ENCODE results near the gene SLC66A3.

Gene SLC66A3

DNA sequence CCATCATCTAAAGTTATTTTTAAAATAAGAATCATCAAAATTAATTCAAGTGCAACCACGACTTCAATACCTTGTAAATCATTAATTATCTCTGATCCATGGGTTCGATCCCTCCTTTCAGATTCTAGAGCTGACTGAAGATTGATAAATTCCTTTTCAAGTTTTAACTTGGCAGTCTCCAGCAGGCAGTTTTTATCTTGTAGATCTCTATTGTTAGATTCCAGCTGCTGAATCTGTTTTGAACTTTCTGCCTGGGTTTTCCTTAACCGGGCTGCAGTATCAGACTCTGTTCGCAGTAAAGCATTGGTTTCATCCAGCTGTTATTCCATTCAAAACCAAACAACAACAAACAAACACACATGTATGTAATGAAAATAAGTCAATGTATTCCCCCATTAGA is 59.5 kb downstream of the SLC66A3 start:
- TF ChIP-seq, protein P1, sequence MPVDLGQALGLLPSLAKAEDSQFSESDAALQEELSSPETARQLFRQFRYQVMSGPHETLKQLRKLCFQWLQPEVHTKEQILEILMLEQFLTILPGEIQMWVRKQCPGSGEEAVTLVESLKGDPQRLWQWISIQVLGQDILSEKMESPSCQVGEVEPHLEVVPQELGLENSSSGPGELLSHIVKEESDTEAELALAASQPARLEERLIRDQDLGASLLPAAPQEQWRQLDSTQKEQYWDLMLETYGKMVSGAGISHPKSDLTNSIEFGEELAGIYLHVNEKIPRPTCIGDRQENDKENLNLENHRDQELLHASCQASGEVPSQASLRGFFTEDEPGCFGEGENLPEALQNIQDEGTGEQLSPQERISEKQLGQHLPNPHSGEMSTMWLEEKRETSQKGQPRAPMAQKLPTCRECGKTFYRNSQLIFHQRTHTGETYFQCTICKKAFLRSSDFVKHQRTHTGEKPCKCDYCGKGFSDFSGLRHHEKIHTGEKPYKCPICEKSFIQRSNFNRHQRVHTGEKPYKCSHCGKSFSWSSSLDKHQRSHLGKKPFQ (tag by site-specific recombination; IDR thresholded peaks at IDR 0.05), result no peak
- TF ChIP-seq ZNF184 (tag by site-specific recombination; IDR thresholded peaks at IDR 0.05), result no peak
- TF ChIP-seq ZNF677 (tag by site-specific recombination; IDR thresholded peaks at IDR 0.05), result no peak
- no peak for TF ChIP-seq TRIM28 (IDR thresholded peaks at IDR 0.05; ENCODE audit: borderline replicate concordance, low read length)
- TF ChIP-seq ZFP69B (tag by site-specific recombination; IDR thresholded peaks at IDR 0.05), result no peak
- no peak for TF ChIP-seq ZNF837 (tag by site-specific recombination; IDR thresholded peaks at IDR 0.05)
- TF ChIP-seq ZNF157 (tag by site-specific recombination; IDR thresholded peaks at IDR 0.05), result no peak
- no peak for TF ChIP-seq ZNF561 (tag by site-specific recombination; IDR thresholded peaks at IDR 0.05; ENCODE audit: borderline replicate concordance)
- TF ChIP-seq GFI1B (tag by site-specific recombination; IDR thresholded peaks at IDR 0.05), result no peak
- no peak for TF ChIP-seq ZNF140 (tag by site-specific recombination; IDR thresholded peaks at IDR 0.05)
- no peak for TF ChIP-seq ZNF221 (tag by site-specific recombination; IDR thresholded peaks at IDR 0.05; ENCODE audit: borderline replicate concordance)
- TF ChIP-seq ZNF404 (tag by site-specific recombination; IDR thresholded peaks at IDR 0.05), result no peak
- TF ChIP-seq OVOL3 (tag by site-specific recombination; IDR thresholded peaks at IDR 0.05), result no peak
- no peak for TF ChIP-seq ZNF544 (tag by site-specific recombination; IDR thresholded peaks at IDR 0.05)
- TF ChIP-seq ZBTB8A (tag by site-specific recombination; IDR thresholded peaks at IDR 0.05), result no peak
- TF ChIP-seq, protein P2, sequence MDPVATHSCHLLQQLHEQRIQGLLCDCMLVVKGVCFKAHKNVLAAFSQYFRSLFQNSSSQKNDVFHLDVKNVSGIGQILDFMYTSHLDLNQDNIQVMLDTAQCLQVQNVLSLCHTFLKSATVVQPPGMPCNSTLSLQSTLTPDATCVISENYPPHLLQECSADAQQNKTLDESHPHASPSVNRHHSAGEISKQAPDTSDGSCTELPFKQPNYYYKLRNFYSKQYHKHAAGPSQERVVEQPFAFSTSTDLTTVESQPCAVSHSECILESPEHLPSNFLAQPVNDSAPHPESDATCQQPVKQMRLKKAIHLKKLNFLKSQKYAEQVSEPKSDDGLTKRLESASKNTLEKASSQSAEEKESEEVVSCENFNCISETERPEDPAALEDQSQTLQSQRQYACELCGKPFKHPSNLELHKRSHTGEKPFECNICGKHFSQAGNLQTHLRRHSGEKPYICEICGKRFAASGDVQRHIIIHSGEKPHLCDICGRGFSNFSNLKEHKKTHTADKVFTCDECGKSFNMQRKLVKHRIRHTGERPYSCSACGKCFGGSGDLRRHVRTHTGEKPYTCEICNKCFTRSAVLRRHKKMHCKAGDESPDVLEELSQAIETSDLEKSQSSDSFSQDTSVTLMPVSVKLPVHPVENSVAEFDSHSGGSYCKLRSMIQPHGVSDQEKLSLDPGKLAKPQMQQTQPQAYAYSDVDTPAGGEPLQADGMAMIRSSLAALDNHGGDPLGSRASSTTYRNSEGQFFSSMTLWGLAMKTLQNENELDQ (tag by site-specific recombination; IDR thresholded peaks at IDR 0.05; ENCODE audit: low read depth), result no peak
- no peak for TF ChIP-seq GLIS2 (tag by site-specific recombination; IDR thresholded peaks at IDR 0.05)
- no peak for TF ChIP-seq ZNF391 (tag by site-specific recombination; IDR thresholded peaks at IDR 0.05; ENCODE audit: borderline replicate concordance, low read depth)
- no peak for TF ChIP-seq ZNF121 (tag by site-specific recombination; IDR thresholded peaks at IDR 0.05)
- TF ChIP-seq ZNF19 (tag by site-specific recombination; IDR thresholded peaks at IDR 0.05; ENCODE audit: low read depth), result no peak
- H3K4me3 ChIP-seq (ENCODE audit: low read depth, low read length), result no peak overlapping the region
- CTCF ChIA-PET, result interaction anchor here (0.8 to 1.4 kb wide), 3 partner anchors 15 to 197 kb away, joined by 3 to 5 read pairs (median 5); a partner anchor contains a TSS
- no peaks in the 10 kb centered on the region for H3K9me3 ChIP-seq (ENCODE audit: control insufficient read depth, insufficient read depth, low read depth, low read length)
- POLR2A ChIA-PET, result no interaction called here
- H3K4me1 ChIP-seq (ENCODE audit: control insufficient read depth, insufficient read depth, low read length), result no peaks in the 10 kb centered on the region
- no peak overlapping the region for H3K27ac ChIP-seq (ENCODE audit: extremely low read depth, low read depth, low read length)
- H3K36me3 ChIP-seq (ENCODE audit: control insufficient read depth in 2 of 2, insufficient read depth in 1 of 2, low read length in 2 of 2), result peaks cover 29 to 59% of the 10 kb centered on the region in 2 experiments

DNA sequence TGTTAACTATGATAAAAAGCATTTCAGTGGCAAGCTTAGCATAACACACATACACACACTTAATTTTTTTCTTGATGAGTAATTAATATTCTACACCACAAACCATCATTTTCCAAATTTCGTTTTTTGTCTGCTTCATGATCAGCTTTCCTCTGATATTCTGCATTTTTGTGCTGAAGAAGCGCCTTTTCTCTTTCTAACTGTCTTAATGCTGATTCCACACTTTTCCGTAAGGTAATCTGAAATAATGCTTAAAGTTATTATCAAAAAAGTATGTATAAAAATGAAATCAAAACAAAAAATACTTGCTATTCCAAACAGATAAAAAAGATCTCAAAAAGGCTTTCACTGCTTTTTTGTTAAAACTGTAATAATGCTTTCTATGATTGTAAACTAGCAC is 60.1 kb downstream of the SLC66A3 start:
- Histone ChIP-seq H3K9me3 (ENCODE audit: control insufficient read depth, insufficient read depth, low read depth, low read length) (no peaks in the 10 kb centered on the region), H3K4me1 (ENCODE audit: control insufficient read depth, insufficient read depth, low read length) (no peaks in the 10 kb centered on the region), H3K4me3 (ENCODE audit: low read depth, low read length) (no peak overlapping the region), H3K36me3 (ENCODE audit: control insufficient read depth in 2 of 2, insufficient read depth in 1 of 2, low read length in 2 of 2) (peaks cover 34 to 58% of the 10 kb centered on the region in 2 experiments), H3K27ac (ENCODE audit: extremely low read depth, low read depth, low read length) (no peak overlapping the region)
- ChIA-PET CTCF (interaction anchor here (1.4 to 2.1 kb wide), 3 partner anchors 15 to 196 kb away, joined by 3 to 12 read pairs (median 5); a partner anchor contains a TSS), POLR2A (no interaction called here)
- TF ChIP-seq ZNF248 (tag by site-specific recombination; IDR thresholded peaks at IDR 0.05) (no peak), SCRT1 (tag by site-specific recombination; IDR thresholded peaks at IDR 0.05; ENCODE audit: borderline replicate concordance) (no peak), ZNF184 (tag by site-specific recombination; IDR thresholded peaks at IDR 0.05) (no peak)
- TF ChIP-seq, protein P2 (tag by site-specific recombination; IDR thresholded peaks at IDR 0.05; ENCODE audit: low read depth), result no peak
- TF ChIP-seq, protein P3, sequence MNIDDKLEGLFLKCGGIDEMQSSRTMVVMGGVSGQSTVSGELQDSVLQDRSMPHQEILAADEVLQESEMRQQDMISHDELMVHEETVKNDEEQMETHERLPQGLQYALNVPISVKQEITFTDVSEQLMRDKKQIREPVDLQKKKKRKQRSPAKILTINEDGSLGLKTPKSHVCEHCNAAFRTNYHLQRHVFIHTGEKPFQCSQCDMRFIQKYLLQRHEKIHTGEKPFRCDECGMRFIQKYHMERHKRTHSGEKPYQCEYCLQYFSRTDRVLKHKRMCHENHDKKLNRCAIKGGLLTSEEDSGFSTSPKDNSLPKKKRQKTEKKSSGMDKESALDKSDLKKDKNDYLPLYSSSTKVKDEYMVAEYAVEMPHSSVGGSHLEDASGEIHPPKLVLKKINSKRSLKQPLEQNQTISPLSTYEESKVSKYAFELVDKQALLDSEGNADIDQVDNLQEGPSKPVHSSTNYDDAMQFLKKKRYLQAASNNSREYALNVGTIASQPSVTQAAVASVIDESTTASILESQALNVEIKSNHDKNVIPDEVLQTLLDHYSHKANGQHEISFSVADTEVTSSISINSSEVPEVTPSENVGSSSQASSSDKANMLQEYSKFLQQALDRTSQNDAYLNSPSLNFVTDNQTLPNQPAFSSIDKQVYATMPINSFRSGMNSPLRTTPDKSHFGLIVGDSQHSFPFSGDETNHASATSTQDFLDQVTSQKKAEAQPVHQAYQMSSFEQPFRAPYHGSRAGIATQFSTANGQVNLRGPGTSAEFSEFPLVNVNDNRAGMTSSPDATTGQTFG (tag by site-specific recombination; IDR thresholded peaks at IDR 0.05; ENCODE audit: borderline replicate concordance), result no peak
- TF ChIP-seq, protein P4, sequence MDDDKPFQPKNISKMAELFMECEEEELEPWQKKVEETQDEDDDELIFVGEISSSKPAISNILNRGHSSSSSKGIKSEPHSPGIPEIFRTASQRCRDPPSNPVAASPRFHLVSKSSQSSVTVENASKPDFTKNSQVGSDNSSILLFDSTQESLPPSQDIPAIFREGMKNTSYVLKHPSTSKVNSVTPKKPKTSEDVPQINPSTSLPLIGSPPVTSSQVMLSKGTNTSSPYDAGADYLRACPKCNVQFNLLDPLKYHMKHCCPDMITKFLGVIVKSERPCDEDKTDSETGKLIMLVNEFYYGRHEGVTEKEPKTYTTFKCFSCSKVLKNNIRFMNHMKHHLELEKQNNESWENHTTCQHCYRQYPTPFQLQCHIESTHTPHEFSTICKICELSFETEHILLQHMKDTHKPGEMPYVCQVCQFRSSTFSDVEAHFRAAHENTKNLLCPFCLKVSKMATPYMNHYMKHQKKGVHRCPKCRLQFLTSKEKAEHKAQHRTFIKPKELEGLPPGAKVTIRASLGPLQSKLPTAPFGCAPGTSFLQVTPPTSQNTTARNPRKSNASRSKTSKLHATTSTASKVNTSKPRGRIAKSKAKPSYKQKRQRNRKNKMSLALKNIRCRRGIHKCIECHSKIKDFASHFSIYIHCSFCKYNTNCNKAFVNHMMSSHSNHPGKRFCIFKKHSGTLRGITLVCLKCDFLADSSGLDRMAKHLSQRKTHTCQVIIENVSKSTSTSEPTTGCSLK (tag by site-specific recombination; IDR thresholded peaks at IDR 0.05), result no peak
